GM12878 (cell line): ENCODE measurements around the gene ABHD14A. TPM values are rescaled to one million over a fixed set of nuclear protein-coding genes. Genes with fewer than 3 reads are reported as not detected.

Source experiments
- ATAC-seq: fragments of 200-7000 bp; cut with Tn5 transposase; 3 replicates; pipeline ENCODE4 v1.9.1; 2020; ENCODE audit warnings: mild to moderate bottlenecking, moderate library complexity
- BruUV-seq: library from RNA; stranded (reverse); fragments of 400-500 nt; replicated peaks from 2 replicates; lab custom pipeline; 2021; lab: Mats Ljungman, UMichigan
- CTCF ChIA-PET: fragments of 300-600 bp; sonication (Branson Sonifier 250); formaldehyde crosslinking; extraction: SDS; loops from one replicate; lab custom pipeline; 2021; ENCODE audit warnings: inconsistent platforms; lab: Yijun Ruan, JAX
- POLR2A ChIA-PET: fragments of 350-600 bp; formaldehyde crosslinking; extraction: SDS; loops from one replicate; lab custom pipeline; 2021; ENCODE audit warnings: inconsistent platforms; lab: Charles Lee
- RAD21 ChIA-PET: fragments of 300-600 bp; sonication (Branson Sonifier 250); formaldehyde crosslinking; loops from one replicate; lab custom pipeline; 2023; ENCODE audit warnings: antibody characterized with exemption; ENCODE audit not compliant: unreplicated experiment; lab: Charles Lee
- SMC1A ChIA-PET: fragments of 300-600 bp; sonication (Branson Sonifier 250); formaldehyde crosslinking; loops from one replicate; lab custom pipeline; 2023; ENCODE audit not compliant: unreplicated experiment, uncharacterized antibody; lab: Charles Lee
- DNase-seq: peaks from one replicate; pipeline ENCODE4 v3.0.0-alpha.2; 2011; ENCODE audit warnings: low read depth, low spot score
- FAIRE-seq: peaks from 3 replicates; lab custom pipeline; 2011; peaks lifted over from hg19 to GRCh38; lab: Jason Lieb, UNC
- H2AFZ ChIP-seq: 2 replicates; pipeline ENCODE4 v1.6.0; 2011; ENCODE audit warnings: low read depth, low read length, control low read depth; ENCODE audit not compliant: control insufficient read depth
- H3K27ac ChIP-seq: 2 replicates; pipeline ENCODE4 v1.5.1; 2011; ENCODE audit warnings: control low read depth; ENCODE audit not compliant: control insufficient read depth, insufficient read depth
- H3K27me3 ChIP-seq, 2 experiments: replicated peaks in 1 of 2; 2 replicates each; pipeline versions ENCODE4 v1.6.0 to v1.6.1; 2011; ENCODE audit warnings: low read length in 1 of 2; ENCODE audit not compliant: control insufficient read depth in 2 of 2, insufficient read depth in 2 of 2
- H3K36me3 ChIP-seq, 2 experiments: 2 replicates each; pipeline ENCODE4 v1.5.1; 2011; ENCODE audit warnings: low read length in 1 of 2; ENCODE audit not compliant: control insufficient read depth in 2 of 2, insufficient read depth in 2 of 2
- H3K4me1 ChIP-seq: 2 replicates; pipeline ENCODE4 v1.6.1; 2011; ENCODE audit warnings: mild to moderate bottlenecking, low read length, moderate library complexity, mixed read lengths; ENCODE audit not compliant: control insufficient read depth, insufficient read depth
- H3K4me2 ChIP-seq: 2 replicates; pipeline ENCODE4 v1.6.0; 2011; ENCODE audit warnings: control low read depth; ENCODE audit not compliant: control insufficient read depth, insufficient read depth
- H3K4me3 ChIP-seq: fragments of 200-600 bp; sonication (generic); 2 replicates; pipeline ENCODE4 v1.5.1; 2016
- H3K79me2 ChIP-seq: 2 replicates; pipeline ENCODE4 v1.6.0; 2011; ENCODE audit warnings: low read length; ENCODE audit not compliant: control insufficient read depth, insufficient read depth
- H3K9ac ChIP-seq: 2 replicates; pipeline ENCODE4 v1.8.0; 2011; ENCODE audit warnings: low read length, control low read depth, mixed read lengths; ENCODE audit not compliant: control insufficient read depth, insufficient read depth
- H3K9me3 ChIP-seq: replicated peaks from 3 replicates; pipeline ENCODE4 v1.5.1; 2011; ENCODE audit warnings: mild to moderate bottlenecking, low read length; ENCODE audit not compliant: control insufficient read depth, insufficient read depth
- H4K20me1 ChIP-seq: 2 replicates; pipeline ENCODE4 v1.6.0; 2011; ENCODE audit not compliant: control insufficient read depth, insufficient read depth
- EGR1 ChIP-seq, 2 experiments: IDR thresholded peaks; 1 replicate in 1 of 2; 2 replicates in 1 of 2; pipeline ENCODE4 v1.6.1; 2011 to 2012; ENCODE audit warnings: low read depth in 2 of 2, low read length in 2 of 2, borderline replicate concordance in 1 of 2, mild to moderate bottlenecking in 1 of 2, moderate library complexity in 1 of 2
- IKZF1 ChIP-seq: fragments of 450-650 bp; conservative IDR thresholded peaks from 2 replicates; pipeline ENCODE4 v1.6.1; 2017; ENCODE audit warnings: antibody characterized with exemption, mild to moderate bottlenecking
- IRF4 ChIP-seq: IDR thresholded peaks from 2 replicates; pipeline ENCODE4 v1.6.1; 2011; ENCODE audit warnings: low read depth, low read length
- MYC ChIP-seq: IDR thresholded peaks from 2 replicates; pipeline ENCODE4 v1.6.1; 2011; ENCODE audit warnings: mild to moderate bottlenecking, low read length, moderate library complexity, inconsistent platforms; ENCODE audit not compliant: insufficient read depth, insufficient replicate concordance, insufficient read length, severe bottlenecking
- NFIC ChIP-seq: IDR thresholded peaks from 2 replicates; pipeline ENCODE4 v1.6.1; 2012; ENCODE audit warnings: low read depth, mild to moderate bottlenecking, inconsistent platforms, low read length, moderate library complexity
- POLR2A ChIP-seq: IDR thresholded peaks from 2 replicates; pipeline ENCODE4 v1.6.1; 2011; ENCODE audit warnings: low read depth, mild to moderate bottlenecking, low read length
- RBBP5 ChIP-seq: fragments of 200-600 bp; sonication (generic); conservative IDR thresholded peaks from 2 replicates; pipeline ENCODE4 v1.6.1; 2016
- SRF ChIP-seq, 2 experiments: IDR thresholded peaks; 2 replicates each; pipeline ENCODE4 v1.6.1; 2011; ENCODE audit warnings: low read depth in 2 of 2, low read length in 2 of 2, mild to moderate bottlenecking in 1 of 2, moderate library complexity in 1 of 2
- YY1 ChIP-seq: IDR thresholded peaks from 2 replicates; pipeline ENCODE4 v1.6.1; 2011; ENCODE audit warnings: low read depth, mild to moderate bottlenecking, low read length
- WGBS: methylation state at CpG from one replicate; pipeline ENCODE4 v1.1.6; 2016; ENCODE audit warnings: low lambda C conversion rate; ENCODE audit not compliant: insufficient replicate concordance, insufficient coverage; ENCODE audit errors: missing lambda C conversion rate; 5-methylcytosine and 5-hydroxymethylcytosine counted together
- in situ Hi-C: fragments of 300-500 bp; cut with MboI; formaldehyde crosslinking; loops from 9 replicates; pipeline ENCODE4 v1.14.3; 2018; ENCODE audit warnings: mixed read lengths
- intact Hi-C: fragments of 100-400 bp; cut with micrococcal nuclease; formaldehyde crosslinking; loops from one replicate; pipeline ENCODE4 v1.14.2; 2022; ENCODE audit not compliant: unreplicated experiment
- polyA plus RNA-seq, 11 experiments: library from polyadenylated mRNA; depleted of rRNA in 4 of 11; unstranded in 6 of 11; stranded (reverse) in 5 of 11; fragments of >200 nt; fragmentation: Nextera tagmentation in 4 of 11; fragmentation: Illumina TruSeq in 1 of 11; extraction: Ambion mirVana in 4 of 11; extraction: Trizol in 1 of 11; gene quantifications; 1 replicate in 1 of 11; 2 replicates in 10 of 11; pipeline versions ENCODE4 v1.2.1 to v1.2.3, GENCODE V29; 2011 to 2016; ENCODE audit warnings: inconsistent platforms in 2 of 11, missing spikeins in 2 of 11, low read depth in 1 of 11
- total RNA-seq, 4 experiments: library from RNA; depleted of rRNA in 3 of 4; stranded (reverse); fragments of >200 nt in 3 of 4; fragmentation: Illumina TruSeq in 1 of 4; extraction: Trizol in 1 of 4; gene quantifications; 2 replicates each; pipeline versions ENCODE4 v1.2.1 to v1.2.3, GENCODE V29; 2013 to 2021
- TF ChIP-seq, protein P1 (sequence below): IDR thresholded peaks from 2 replicates; pipeline ENCODE4 v1.6.1; 2012; ENCODE audit warnings: low read depth, low read length, improper control_type of control experiment
- TF ChIP-seq, protein P2 (sequence below): fragments of 450-650 bp; IDR thresholded peaks from 2 replicates; pipeline ENCODE4 v1.6.1; 2014; ENCODE audit warnings: mild to moderate bottlenecking
- TF ChIP-seq, protein P3 (sequence below): fragments of 150-350 bp; IDR thresholded peaks from 2 replicates; pipeline ENCODE4 v1.6.1; 2014; ENCODE audit warnings: mild to moderate bottlenecking, low read depth, low read length
- TF ChIP-seq, protein P4 (sequence below): IDR thresholded peaks from 2 replicates; pipeline ENCODE4 v1.6.1; 2011; ENCODE audit warnings: borderline replicate concordance, low read depth, mild to moderate bottlenecking, moderate library complexity, mixed read lengths, low read length; ENCODE audit not compliant: insufficient read depth; ENCODE audit errors: extremely low read length
- TF ChIP-seq, protein P5 (sequence below): fragments of 450-650 bp; IDR thresholded peaks from 2 replicates; pipeline ENCODE4 v1.6.1; 2016; ENCODE audit warnings: mild to moderate bottlenecking

Gene ABHD14A
- total and polyA plus RNA-seq, 10 of the 15 experiments (the other 5 are each of a cell fraction or from before 2014, with no cell fraction given) = 1.2 to 27.0 (median 7.9) TPM

DNA sequence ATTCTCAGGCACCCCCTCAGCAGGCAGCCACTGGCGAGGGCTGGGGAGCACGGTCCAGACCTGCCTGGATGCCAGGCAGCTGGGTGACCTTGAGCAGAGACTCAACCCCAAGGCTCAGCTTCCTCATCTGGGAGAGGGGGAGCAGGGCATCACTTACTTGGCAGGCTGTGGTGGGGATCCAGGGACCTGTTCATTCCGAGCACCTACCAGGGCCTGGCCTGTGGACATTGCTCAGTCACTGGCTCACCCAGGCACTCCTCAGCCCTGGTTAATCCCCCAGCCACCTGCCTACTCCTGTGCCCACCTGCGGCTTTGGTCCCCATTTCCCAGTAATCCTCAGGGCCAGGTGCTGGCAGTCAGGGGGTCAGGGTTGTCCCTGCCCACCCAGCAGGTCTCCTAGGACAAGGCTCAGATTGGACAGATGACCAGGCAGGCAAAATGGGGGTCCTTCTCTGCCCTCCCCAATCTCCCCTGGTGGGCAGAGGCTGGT is 30.1 kb downstream of the ABHD14A start (continued):
- TF ChIP-seq, protein P1, sequence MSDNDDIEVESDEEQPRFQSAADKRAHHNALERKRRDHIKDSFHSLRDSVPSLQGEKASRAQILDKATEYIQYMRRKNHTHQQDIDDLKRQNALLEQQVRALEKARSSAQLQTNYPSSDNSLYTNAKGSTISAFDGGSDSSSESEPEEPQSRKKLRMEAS = no peak
- no peak for TF ChIP-seq POLR2A
- TF ChIP-seq NFIC = no peak
- TF ChIP-seq YY1 = no peak
- TF ChIP-seq RBBP5 = no peak
- TF ChIP-seq MYC = no peak
- TF ChIP-seq, protein P2, sequence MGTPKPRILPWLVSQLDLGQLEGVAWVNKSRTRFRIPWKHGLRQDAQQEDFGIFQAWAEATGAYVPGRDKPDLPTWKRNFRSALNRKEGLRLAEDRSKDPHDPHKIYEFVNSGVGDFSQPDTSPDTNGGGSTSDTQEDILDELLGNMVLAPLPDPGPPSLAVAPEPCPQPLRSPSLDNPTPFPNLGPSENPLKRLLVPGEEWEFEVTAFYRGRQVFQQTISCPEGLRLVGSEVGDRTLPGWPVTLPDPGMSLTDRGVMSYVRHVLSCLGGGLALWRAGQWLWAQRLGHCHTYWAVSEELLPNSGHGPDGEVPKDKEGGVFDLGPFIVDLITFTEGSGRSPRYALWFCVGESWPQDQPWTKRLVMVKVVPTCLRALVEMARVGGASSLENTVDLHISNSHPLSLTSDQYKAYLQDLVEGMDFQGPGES = no peak
- no peak for TF ChIP-seq SRF (IDR thresholded peaks at IDR 0.05; ENCODE audit: low read depth in 2 of 2, low read length in 2 of 2)
- TF ChIP-seq, all 136 proteins: peak for 0

- BruUV-seq = no TSS peak
- Histone ChIP-seq H3K9ac (no peak overlapping the region), H4K20me1 (no peaks in the 10 kb centered on the region), H3K27me3 (no peaks in the 10 kb centered on the region; a peak in 1 of 4 replicates), H3K4me1 (peaks cover 12% of the 10 kb centered on the region), H3K79me2 (no peaks in the 10 kb centered on the region), H3K4me3 (no peak overlapping the region), H3K36me3 (no peaks in the 10 kb centered on the region)
- CTCF ChIA-PET = interaction anchor here (0.8 to 10.6 kb wide), 10 partner anchors 10 to 148 kb away, joined by 3 to 334 read pairs (median 18); partner anchors contain the start of genes ACY1 and DUSP7
- no peak for DNase-seq
- POLR2A ChIA-PET = interaction anchor here (0.5 to 1.4 kb wide), 5 partner anchors 8 to 50 kb away, joined by 4 to 6 read pairs (median 4); partner anchors contain the start of gene DUSP7
- SMC1A ChIA-PET = interaction anchor here (1.0 to 7.7 kb wide), 9 partner anchors 11 to 143 kb away, joined by 3 to 179 read pairs (median 5); partner anchors contain the start of gene DUSP7
- intact Hi-C loops (no loop called here), in situ Hi-C loops (no loop called here)
- no peak for ATAC-seq
- 34% methylated on average over 13 of the region's 15 CpGs for WGBS
- TF ChIP-seq, protein P3, sequence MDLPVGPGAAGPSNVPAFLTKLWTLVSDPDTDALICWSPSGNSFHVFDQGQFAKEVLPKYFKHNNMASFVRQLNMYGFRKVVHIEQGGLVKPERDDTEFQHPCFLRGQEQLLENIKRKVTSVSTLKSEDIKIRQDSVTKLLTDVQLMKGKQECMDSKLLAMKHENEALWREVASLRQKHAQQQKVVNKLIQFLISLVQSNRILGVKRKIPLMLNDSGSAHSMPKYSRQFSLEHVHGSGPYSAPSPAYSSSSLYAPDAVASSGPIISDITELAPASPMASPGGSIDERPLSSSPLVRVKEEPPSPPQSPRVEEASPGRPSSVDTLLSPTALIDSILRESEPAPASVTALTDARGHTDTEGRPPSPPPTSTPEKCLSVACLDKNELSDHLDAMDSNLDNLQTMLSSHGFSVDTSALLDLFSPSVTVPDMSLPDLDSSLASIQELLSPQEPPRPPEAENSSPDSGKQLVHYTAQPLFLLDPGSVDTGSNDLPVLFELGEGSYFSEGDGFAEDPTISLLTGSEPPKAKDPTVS = no peak
- TF ChIP-seq, protein P4, sequence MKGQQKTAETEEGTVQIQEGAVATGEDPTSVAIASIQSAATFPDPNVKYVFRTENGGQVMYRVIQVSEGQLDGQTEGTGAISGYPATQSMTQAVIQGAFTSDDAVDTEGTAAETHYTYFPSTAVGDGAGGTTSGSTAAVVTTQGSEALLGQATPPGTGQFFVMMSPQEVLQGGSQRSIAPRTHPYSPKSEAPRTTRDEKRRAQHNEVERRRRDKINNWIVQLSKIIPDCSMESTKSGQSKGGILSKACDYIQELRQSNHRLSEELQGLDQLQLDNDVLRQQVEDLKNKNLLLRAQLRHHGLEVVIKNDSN = no peak
- TF ChIP-seq, protein P5, sequence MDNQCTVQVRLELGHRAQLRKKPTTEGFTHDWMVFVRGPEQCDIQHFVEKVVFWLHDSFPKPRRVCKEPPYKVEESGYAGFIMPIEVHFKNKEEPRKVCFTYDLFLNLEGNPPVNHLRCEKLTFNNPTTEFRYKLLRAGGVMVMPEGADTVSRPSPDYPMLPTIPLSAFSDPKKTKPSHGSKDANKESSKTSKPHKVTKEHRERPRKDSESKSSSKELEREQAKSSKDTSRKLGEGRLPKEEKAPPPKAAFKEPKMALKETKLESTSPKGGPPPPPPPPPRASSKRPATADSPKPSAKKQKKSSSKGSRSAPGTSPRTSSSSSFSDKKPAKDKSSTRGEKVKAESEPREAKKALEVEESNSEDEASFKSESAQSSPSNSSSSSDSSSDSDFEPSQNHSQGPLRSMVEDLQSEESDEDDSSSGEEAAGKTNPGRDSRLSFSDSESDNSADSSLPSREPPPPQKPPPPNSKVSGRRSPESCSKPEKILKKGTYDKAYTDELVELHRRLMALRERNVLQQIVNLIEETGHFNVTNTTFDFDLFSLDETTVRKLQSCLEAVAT = peak; percentile 91
- peak; percentile 43 for TF ChIP-seq IKZF1
- peak in 1 of 2 experiments; percentile 45; a peak in 1 of 3 replicates for TF ChIP-seq EGR1 (IDR thresholded peaks at IDR 0.05; ENCODE audit: borderline replicate concordance in 1 of 2, low read depth in 2 of 2, low read length in 2 of 2)
- TF ChIP-seq IRF4 = no peak
- TF ChIP-seq, all 136 proteins: peak for 3
- FAIRE-seq = no peak
- Histone ChIP-seq H3K4me2 (peak overlapping the region; percentile 33; the same call in 1 of the 2 replicates), H3K27ac (no peak overlapping the region), H2AFZ (0 out of 2 replicates have a peak overlapping the region, but pooled peaks have one; percentile 29), H3K9me3 (no peaks in the 10 kb centered on the region)
- RAD21 ChIA-PET = interaction anchor here (2.4 to 8.5 kb wide), 7 partner anchors 16 to 139 kb away, joined by 21 to 165 read pairs (median 51); partner anchors contain the start of gene DUSP7
Observed at GRCh38 chr3:52005571-52005986, 30.7 kb downstream of the ABHD14A start.
